ENCODE results near the gene ZCCHC14.
"Not testable (repeated sequence)": the region's sequence is repeated elsewhere in the genome, so short reads cannot be mapped to it uniquely, and the experiment has no call there.

ZCCHC14 gene

GRCh38 chr16:87489434-87490045, 3.3 kb downstream of the ZCCHC14 start:
- Histone ChIP-seq H3K27me3 (ENCODE audit: control insufficient read depth, low read length) (no peaks in the 10 kb centered on the region), H3K36me3 (ENCODE audit: control insufficient read depth, low read length) (no peaks in the 10 kb centered on the region), H3F3A (ENCODE audit: control insufficient read depth, insufficient read depth) (no peaks in the 10 kb centered on the region), H3K79me2 (ENCODE audit: control insufficient read depth, low read length) (peaks cover 45% of the 10 kb centered on the region), H3K9me2 (replicated peaks; ENCODE audit: control insufficient read depth, low read length) (no peaks in the 10 kb centered on the region), H3K9me3 (ENCODE audit: control insufficient read depth, insufficient read depth, low read length) (no peaks in the 10 kb centered on the region), H3K4me2 (ENCODE audit: low read length) (peak overlapping the region; percentile 51), H3K27ac (ENCODE audit: low read depth, low read length) (no peak overlapping the region), H3K4me3 (ENCODE audit: low read length) (no peak overlapping the region; the same call in 1 of the 2 replicates), H3K4me1 (ENCODE audit: control insufficient read depth, low read length) (peaks cover 12% of the 10 kb centered on the region), H4K20me1 (ENCODE audit: control insufficient read depth, insufficient read depth, low read depth, low read length) (no peaks in the 10 kb centered on the region)
- TF ChIP-seq CTCF (IDR thresholded peaks at IDR 0.05; ENCODE audit: low read depth, low read length, poor library complexity, severe bottlenecking) (no peak), EZH2phosphoT487 (IDR thresholded peaks at IDR 0.05; ENCODE audit: borderline replicate concordance, low read length) (no peak)

- peaks cover 49% of the 10 kb centered on the region for H3K79me2 ChIP-seq (ENCODE audit: control insufficient read depth, low read length)
- H3K4me2 ChIP-seq (ENCODE audit: low read length) = not testable (repeated sequence)
These were observed 3.9 kb downstream of the ZCCHC14 start for GRCh38 chr16:87488960-87489359.

GRCh38 chr16:87487361-87487924, 5.4 kb downstream of the ZCCHC14 start:
- peaks cover 52% of the 10 kb centered on the region for H3K79me2 ChIP-seq (ENCODE audit: control insufficient read depth, low read length)
- H3K36me3 ChIP-seq (ENCODE audit: control insufficient read depth, low read length) = no peaks in the 10 kb centered on the region
- H3F3A ChIP-seq (ENCODE audit: control insufficient read depth, insufficient read depth) = no peaks in the 10 kb centered on the region
- no peaks in the 10 kb centered on the region for H3K27me3 ChIP-seq (ENCODE audit: control insufficient read depth, low read length)
- H3K9me3 ChIP-seq (ENCODE audit: control insufficient read depth, insufficient read depth, low read length) = no peaks in the 10 kb centered on the region
- no peak overlapping the region for H3K4me2 ChIP-seq (ENCODE audit: low read length)
- TF ChIP-seq EZH2phosphoT487 (IDR thresholded peaks at IDR 0.05; ENCODE audit: borderline replicate concordance, low read length) (no peak), CTCF (IDR thresholded peaks at IDR 0.05; ENCODE audit: low read depth, low read length, poor library complexity, severe bottlenecking) (no peak)
- no peak overlapping the region for H3K27ac ChIP-seq (ENCODE audit: low read depth, low read length)
- no peak overlapping the region for H3K4me3 ChIP-seq (ENCODE audit: low read length)
- no peaks in the 10 kb centered on the region for H3K9me2 ChIP-seq (replicated peaks; ENCODE audit: control insufficient read depth, low read length)
- H3K4me1 ChIP-seq (ENCODE audit: control insufficient read depth, low read length) = peaks cover 6% of the 10 kb centered on the region; the same call in 1 of the 2 replicates
- H4K20me1 ChIP-seq (ENCODE audit: control insufficient read depth, insufficient read depth, low read depth, low read length) = no peaks in the 10 kb centered on the region

More at GRCh38 chr16:87488960-87489359, 3.9 kb downstream of the ZCCHC14 start:
- H4K20me1 ChIP-seq (ENCODE audit: control insufficient read depth, insufficient read depth, low read depth, low read length); H3K9me3 ChIP-seq (ENCODE audit: control insufficient read depth, insufficient read depth, low read length); H3F3A ChIP-seq (ENCODE audit: control insufficient read depth, insufficient read depth); H3K4me3 ChIP-seq (ENCODE audit: low read length); H3K27me3 ChIP-seq (ENCODE audit: control insufficient read depth, low read length); H3K9me2 ChIP-seq (replicated peaks; ENCODE audit: control insufficient read depth, low read length); H3K36me3 ChIP-seq (ENCODE audit: control insufficient read depth, low read length); H3K27ac ChIP-seq (ENCODE audit: low read depth, low read length): not testable (repeated sequence)
- peaks cover 12% of the 10 kb centered on the region for H3K4me1 ChIP-seq (ENCODE audit: control insufficient read depth, low read length)

- Histone ChIP-seq H3K9me2 (replicated peaks; ENCODE audit: control insufficient read depth, low read length) (no peaks in the 10 kb centered on the region), H3K4me2 (ENCODE audit: low read length) (no peak overlapping the region), H3K4me3 (ENCODE audit: low read length) (no peak overlapping the region), H3K27me3 (ENCODE audit: control insufficient read depth, low read length) (no peaks in the 10 kb centered on the region), H3K36me3 (ENCODE audit: control insufficient read depth, low read length) (no peaks in the 10 kb centered on the region), H3F3A (ENCODE audit: control insufficient read depth, insufficient read depth) (no peaks in the 10 kb centered on the region), H3K79me2 (ENCODE audit: control insufficient read depth, low read length) (peaks cover 55% of the 10 kb centered on the region), H3K27ac (ENCODE audit: low read depth, low read length) (no peak overlapping the region), H3K9me3 (ENCODE audit: control insufficient read depth, insufficient read depth, low read length) (no peaks in the 10 kb centered on the region), H3K4me1 (ENCODE audit: control insufficient read depth, low read length) (peaks cover 5% of the 10 kb centered on the region; the same call in 1 of the 2 replicates), H4K20me1 (ENCODE audit: control insufficient read depth, insufficient read depth, low read depth, low read length) (no peaks in the 10 kb centered on the region)
- TF ChIP-seq CTCF (IDR thresholded peaks at IDR 0.05; ENCODE audit: low read depth, low read length, poor library complexity, severe bottlenecking) = no peak
- TF ChIP-seq EZH2phosphoT487 (IDR thresholded peaks at IDR 0.05; ENCODE audit: borderline replicate concordance, low read length) = no peak
These were observed 6.0 kb downstream of the ZCCHC14 start for GRCh38 chr16:87486713-87487247.

All from DOHH2 (cell line).